GM12878 (cell line): ENCODE measurements around the gene CCDC187. TPM values are rescaled to one million over a fixed set of nuclear protein-coding genes. Genes with fewer than 3 reads are reported as not detected.

Source experiments
- ATAC-seq: fragments of 200-7000 bp; cut with Tn5 transposase; 3 replicates; pipeline ENCODE4 v1.9.1; 2020; ENCODE audit warnings: mild to moderate bottlenecking, moderate library complexity
- BruUV-seq: library from RNA; stranded (reverse); fragments of 400-500 nt; replicated peaks from 2 replicates; lab custom pipeline; 2021; lab: Mats Ljungman, UMichigan
- CTCF ChIA-PET: fragments of 300-600 bp; sonication (Branson Sonifier 250); formaldehyde crosslinking; extraction: SDS; loops from one replicate; lab custom pipeline; 2021; ENCODE audit warnings: inconsistent platforms; lab: Yijun Ruan, JAX
- POLR2A ChIA-PET: fragments of 350-600 bp; formaldehyde crosslinking; extraction: SDS; loops from one replicate; lab custom pipeline; 2021; ENCODE audit warnings: inconsistent platforms; lab: Charles Lee
- RAD21 ChIA-PET: fragments of 300-600 bp; sonication (Branson Sonifier 250); formaldehyde crosslinking; loops from one replicate; lab custom pipeline; 2023; ENCODE audit warnings: antibody characterized with exemption; ENCODE audit not compliant: unreplicated experiment; lab: Charles Lee
- SMC1A ChIA-PET: fragments of 300-600 bp; sonication (Branson Sonifier 250); formaldehyde crosslinking; loops from one replicate; lab custom pipeline; 2023; ENCODE audit not compliant: unreplicated experiment, uncharacterized antibody; lab: Charles Lee
- DNase-seq: peaks from one replicate; pipeline ENCODE4 v3.0.0-alpha.2; 2011; ENCODE audit warnings: low read depth, low spot score
- FAIRE-seq: peaks from 3 replicates; lab custom pipeline; 2011; peaks lifted over from hg19 to GRCh38; lab: Jason Lieb, UNC
- H2AFZ ChIP-seq: 2 replicates; pipeline ENCODE4 v1.6.0; 2011; ENCODE audit warnings: low read depth, low read length, control low read depth; ENCODE audit not compliant: control insufficient read depth
- H3K27ac ChIP-seq: 2 replicates; pipeline ENCODE4 v1.5.1; 2011; ENCODE audit warnings: control low read depth; ENCODE audit not compliant: control insufficient read depth, insufficient read depth
- H3K27me3 ChIP-seq, 2 experiments: replicated peaks in 1 of 2; 2 replicates each; pipeline versions ENCODE4 v1.6.0 to v1.6.1; 2011; ENCODE audit warnings: low read length in 1 of 2; ENCODE audit not compliant: control insufficient read depth in 2 of 2, insufficient read depth in 2 of 2
- H3K36me3 ChIP-seq, 2 experiments: 2 replicates each; pipeline ENCODE4 v1.5.1; 2011; ENCODE audit warnings: low read length in 1 of 2; ENCODE audit not compliant: control insufficient read depth in 2 of 2, insufficient read depth in 2 of 2
- H3K4me1 ChIP-seq: 2 replicates; pipeline ENCODE4 v1.6.1; 2011; ENCODE audit warnings: mild to moderate bottlenecking, low read length, moderate library complexity, mixed read lengths; ENCODE audit not compliant: control insufficient read depth, insufficient read depth
- H3K4me2 ChIP-seq: 2 replicates; pipeline ENCODE4 v1.6.0; 2011; ENCODE audit warnings: control low read depth; ENCODE audit not compliant: control insufficient read depth, insufficient read depth
- H3K4me3 ChIP-seq: fragments of 200-600 bp; sonication (generic); 2 replicates; pipeline ENCODE4 v1.5.1; 2016
- H3K79me2 ChIP-seq: 2 replicates; pipeline ENCODE4 v1.6.0; 2011; ENCODE audit warnings: low read length; ENCODE audit not compliant: control insufficient read depth, insufficient read depth
- H3K9ac ChIP-seq: 2 replicates; pipeline ENCODE4 v1.8.0; 2011; ENCODE audit warnings: low read length, control low read depth, mixed read lengths; ENCODE audit not compliant: control insufficient read depth, insufficient read depth
- H3K9me3 ChIP-seq: replicated peaks from 3 replicates; pipeline ENCODE4 v1.5.1; 2011; ENCODE audit warnings: mild to moderate bottlenecking, low read length; ENCODE audit not compliant: control insufficient read depth, insufficient read depth
- H4K20me1 ChIP-seq: 2 replicates; pipeline ENCODE4 v1.6.0; 2011; ENCODE audit not compliant: control insufficient read depth, insufficient read depth
- CBX3 ChIP-seq: fragments of 200-600 bp; sonication (generic); IDR thresholded peaks from 2 replicates; pipeline ENCODE4 v1.6.1; 2016; ENCODE audit warnings: low read depth, borderline replicate concordance
- CREB1 ChIP-seq: IDR thresholded peaks from 2 replicates; pipeline ENCODE4 v1.6.1; 2012; ENCODE audit warnings: low read depth, mild to moderate bottlenecking, inconsistent platforms
- GATAD2B ChIP-seq: fragments of 450-650 bp; conservative IDR thresholded peaks from 2 replicates; pipeline ENCODE4 v1.6.1; 2017; ENCODE audit warnings: low read depth, mild to moderate bottlenecking, moderate library complexity
- HSF1 ChIP-seq: fragments of 150-350 bp; IDR thresholded peaks from 2 replicates; pipeline ENCODE4 v1.6.1; 2014; ENCODE audit warnings: mild to moderate bottlenecking, low read depth, low read length
- IKZF1 ChIP-seq: fragments of 450-650 bp; conservative IDR thresholded peaks from 2 replicates; pipeline ENCODE4 v1.6.1; 2017; ENCODE audit warnings: antibody characterized with exemption, mild to moderate bottlenecking
- MAX ChIP-seq: IDR thresholded peaks from 2 replicates; pipeline ENCODE4 v1.6.1; 2012; ENCODE audit warnings: low read depth, low read length, improper control_type of control experiment
- NR2F1 ChIP-seq: fragments of 450-650 bp; conservative IDR thresholded peaks from 2 replicates; pipeline ENCODE4 v1.6.1; 2017; ENCODE audit warnings: mild to moderate bottlenecking
- PBX3 ChIP-seq: IDR thresholded peaks from 2 replicates; pipeline ENCODE4 v1.6.1; 2011; ENCODE audit warnings: mild to moderate bottlenecking, low read depth, low read length, moderate library complexity; ENCODE audit not compliant: insufficient replicate concordance
- POLR2A ChIP-seq: IDR thresholded peaks from 2 replicates; pipeline ENCODE4 v1.6.1; 2011; ENCODE audit warnings: low read depth, mild to moderate bottlenecking, low read length
- RAD21 ChIP-seq: IDR thresholded peaks from 2 replicates; pipeline ENCODE4 v1.6.1; 2011; ENCODE audit warnings: mild to moderate bottlenecking, low read depth, low read length, moderate library complexity; ENCODE audit not compliant: insufficient read depth
- SMAD5 ChIP-seq: IDR thresholded peaks from 2 replicates; pipeline ENCODE4 v1.6.1; 2016; ENCODE audit warnings: antibody characterized with exemption, low read depth
- YY1 ChIP-seq: IDR thresholded peaks from 2 replicates; pipeline ENCODE4 v1.6.1; 2011; ENCODE audit warnings: low read depth, mild to moderate bottlenecking, low read length
- ZBTB4 ChIP-seq: fragments of 450-650 bp; formaldehyde crosslinking; IDR thresholded peaks from 2 replicates; pipeline ENCODE4 v1.4.0; 2022; ENCODE audit warnings: mild to moderate bottlenecking, moderate library complexity
- ZNF384 ChIP-seq: IDR thresholded peaks from 2 replicates; pipeline ENCODE4 v1.6.1; 2012; ENCODE audit warnings: low read depth, mild to moderate bottlenecking, low read length, improper control_type of control experiment, borderline replicate concordance
- ZNF592 ChIP-seq: fragments of 450-650 bp; IDR thresholded peaks from 2 replicates; pipeline ENCODE4 v1.6.1; 2017; ENCODE audit warnings: mild to moderate bottlenecking, moderate library complexity
- WGBS: methylation state at CpG from one replicate; pipeline ENCODE4 v1.1.6; 2016; ENCODE audit warnings: low lambda C conversion rate; ENCODE audit not compliant: insufficient replicate concordance, insufficient coverage; ENCODE audit errors: missing lambda C conversion rate; 5-methylcytosine and 5-hydroxymethylcytosine counted together
- in situ Hi-C: fragments of 300-500 bp; cut with MboI; formaldehyde crosslinking; loops from 9 replicates; pipeline ENCODE4 v1.14.3; 2018; ENCODE audit warnings: mixed read lengths
- intact Hi-C: fragments of 100-400 bp; cut with micrococcal nuclease; formaldehyde crosslinking; loops from one replicate; pipeline ENCODE4 v1.14.2; 2022; ENCODE audit not compliant: unreplicated experiment
- polyA plus RNA-seq, 11 experiments: library from polyadenylated mRNA; depleted of rRNA in 4 of 11; unstranded in 6 of 11; stranded (reverse) in 5 of 11; fragments of >200 nt; fragmentation: Nextera tagmentation in 4 of 11; fragmentation: Illumina TruSeq in 1 of 11; extraction: Ambion mirVana in 4 of 11; extraction: Trizol in 1 of 11; gene quantifications; 1 replicate in 1 of 11; 2 replicates in 10 of 11; pipeline versions ENCODE4 v1.2.1 to v1.2.3, GENCODE V29; 2011 to 2016; ENCODE audit warnings: inconsistent platforms in 2 of 11, missing spikeins in 2 of 11, low read depth in 1 of 11
- total RNA-seq, 4 experiments: library from RNA; depleted of rRNA in 3 of 4; stranded (reverse); fragments of >200 nt in 3 of 4; fragmentation: Illumina TruSeq in 1 of 4; extraction: Trizol in 1 of 4; gene quantifications; 2 replicates each; pipeline versions ENCODE4 v1.2.1 to v1.2.3, GENCODE V29; 2013 to 2021

Gene CCDC187
- total and polyA plus RNA-seq, 10 of the 15 experiments (the other 5 are each of a cell fraction or from before 2014, with no cell fraction given): 0.04 to 0.23 (median 0.04) TPM; not detected in 7

- no peaks in the 10 kb centered on the region for H3K79me2 ChIP-seq
- H3K36me3 ChIP-seq: no peaks in the 10 kb centered on the region
- ChIA-PET POLR2A (no interaction called here), SMC1A (no interaction called here), RAD21 (interaction anchor here (1.3 kb wide), 1 partner anchor 51 kb away, joined by 4 read pairs; the partner anchor contains the start of gene DNLZ), CTCF (interaction anchor here (1.3 kb wide), 1 partner anchor 90 kb away, joined by 3 read pairs; no protein-coding TSS in a partner anchor)
- no peaks in the 10 kb centered on the region; a peak in 1 of 4 replicates for H3K27me3 ChIP-seq
- peaks cover 8% of the 10 kb centered on the region; the same call in 2 of the 3 replicates for H3K9me3 ChIP-seq
- no peak overlapping the region for H3K27ac ChIP-seq
- H2AFZ ChIP-seq: no peak overlapping the region
- ATAC-seq: no peak
- WGBS: 14% methylated on average over 10 of the region's 10 CpGs
- H4K20me1 ChIP-seq: no peaks in the 10 kb centered on the region
- H3K9ac ChIP-seq: no peak overlapping the region
- DNase-seq: no peak
- H3K4me1 ChIP-seq: peaks cover 3% of the 10 kb centered on the region
- H3K4me3 ChIP-seq: no peak overlapping the region
- no TSS peak for BruUV-seq
- in situ Hi-C loops (no loop called here), intact Hi-C loops (no loop called here)
- H3K4me2 ChIP-seq: no peak overlapping the region
- no peak for FAIRE-seq
- TF ChIP-seq CBX3 (no peak), MAX (no peak), PBX3 (no peak), NR2F1 (no peak), RAD21 (no peak), HSF1 (no peak), YY1 (no peak), ZNF592 (no peak), CREB1 (no peak), SMAD5 (no peak), IKZF1 (no peak), ZNF384 (no peak), POLR2A (no peak), GATAD2B (no peak), ZBTB4 (CRISPR knock-in tag) (no peak)
Measured at GRCh38 chr9:136312009-136312375, 8.1 kb upstream of the CCDC187 start.
